Neuronal stem cell (in vitro differentiated cells): ENCODE measurements around the gene PGAP3.

ENCODE experiments used
- DNase-seq: peaks from one replicate; pipeline ENCODE4 v3.0.0-alpha.2; 2013; ENCODE audit warnings: low spot score
- H2AFZ ChIP-seq: one replicate; pipeline ENCODE4 v1.6.1; 2013; ENCODE audit warnings: mild to moderate bottlenecking, low read length, inconsistent platforms
- H2AK5ac ChIP-seq: 2 replicates; pipeline ENCODE4 v1.6.1; 2013; ENCODE audit warnings: low read depth, mild to moderate bottlenecking, inconsistent platforms, low read length, moderate library complexity, mixed read lengths
- H2BK120ac ChIP-seq: 2 replicates; pipeline ENCODE4 v1.6.1; 2013; ENCODE audit warnings: low read depth, mild to moderate bottlenecking, inconsistent platforms, low read length, moderate library complexity, mixed read lengths
- H2BK12ac ChIP-seq: one replicate; pipeline ENCODE4 v1.6.1; 2013; ENCODE audit warnings: low read length, inconsistent platforms
- H2BK15ac ChIP-seq: 2 replicates; pipeline ENCODE4 v1.6.1; 2013; ENCODE audit warnings: mild to moderate bottlenecking, low read length, inconsistent platforms, mixed read lengths
- H2BK5ac ChIP-seq: one replicate; pipeline ENCODE4 v1.6.1; 2013; ENCODE audit warnings: inconsistent platforms, mild to moderate bottlenecking, low read length, moderate library complexity
- H3K14ac ChIP-seq: one replicate; pipeline ENCODE4 v1.6.1; 2013; ENCODE audit warnings: low read length, inconsistent platforms
- H3K18ac ChIP-seq: 2 replicates; pipeline ENCODE4 v1.6.1; 2013; ENCODE audit warnings: low read length, inconsistent platforms
- H3K23ac ChIP-seq: 2 replicates; pipeline ENCODE4 v1.6.1; 2013; ENCODE audit warnings: low read depth, mild to moderate bottlenecking, mixed read lengths, low read length, inconsistent platforms; ENCODE audit not compliant: poor library complexity
- H3K27ac ChIP-seq: replicated peaks from 3 replicates; pipeline ENCODE4 v1.5.1; 2013; ENCODE audit warnings: low read length, inconsistent platforms
- H3K27me3 ChIP-seq, 3 experiments: 2 replicates each; pipeline ENCODE4 v1.6.1; 2013; ENCODE audit warnings: low read length in 3 of 3, mild to moderate bottlenecking in 2 of 3, inconsistent platforms in 1 of 3, low read depth in 1 of 3, mixed read lengths in 1 of 3, moderate library complexity in 1 of 3; ENCODE audit not compliant: control insufficient read depth in 3 of 3, insufficient read depth in 3 of 3
- H3K36me3 ChIP-seq, 2 donors: replicated peaks in 1 of 2; 2 replicates each; pipeline ENCODE4 v1.6.1; 2013; ENCODE audit warnings: low read length in 2 of 2; ENCODE audit not compliant: control insufficient read depth in 2 of 2, insufficient read depth in 2 of 2
- H3K4ac ChIP-seq: 2 replicates; pipeline ENCODE4 v1.6.1; 2013; ENCODE audit warnings: inconsistent platforms, mild to moderate bottlenecking, low read length, moderate library complexity
- H3K4me1 ChIP-seq, 2 donors: 1 replicate in 1 of 2; 2 replicates in 1 of 2; pipeline ENCODE4 v1.6.1; 2013; ENCODE audit warnings: low read length in 2 of 2, low read depth in 1 of 2; ENCODE audit not compliant: control insufficient read depth in 2 of 2, insufficient read depth in 1 of 2
- H3K4me2 ChIP-seq: one replicate; pipeline ENCODE4 v1.6.1; 2013; ENCODE audit warnings: mild to moderate bottlenecking, low read length, inconsistent platforms; ENCODE audit not compliant: insufficient read depth, poor library complexity, severe bottlenecking
- H3K4me3 ChIP-seq, 2 donors: 2 replicates each; pipeline ENCODE4 v1.5.1; 2013; ENCODE audit warnings: low read length in 2 of 2, mild to moderate bottlenecking in 2 of 2, inconsistent platforms in 1 of 2, moderate library complexity in 1 of 2
- H3K79me1 ChIP-seq: one replicate; pipeline ENCODE4 v1.6.1; 2013; ENCODE audit warnings: low read depth, mild to moderate bottlenecking, inconsistent platforms, low read length, moderate library complexity
- H3K9ac ChIP-seq: one replicate; pipeline ENCODE4 v1.6.1; 2013; ENCODE audit warnings: mild to moderate bottlenecking, low read depth, low read length, inconsistent platforms; ENCODE audit not compliant: poor library complexity
- H3K9me3 ChIP-seq, 2 donors: replicated peaks in 1 of 2; 2 replicates each; pipeline versions ENCODE3 to v1.6.1; 2013; ENCODE audit warnings: low read length in 2 of 2, mild to moderate bottlenecking in 2 of 2, inconsistent platforms in 1 of 2, low read depth in 1 of 2, mixed read lengths in 1 of 2, moderate library complexity in 1 of 2; ENCODE audit not compliant: control insufficient read depth in 2 of 2, insufficient read depth in 1 of 2
- H4K8ac ChIP-seq: one replicate; pipeline ENCODE4 v1.6.1; 2013; ENCODE audit warnings: low read depth, mild to moderate bottlenecking, inconsistent platforms, low read length, moderate library complexity
- H4K91ac ChIP-seq: one replicate; pipeline ENCODE4 v1.6.1; 2013; ENCODE audit warnings: low read length, low read depth, mild to moderate bottlenecking, inconsistent platforms; ENCODE audit not compliant: poor library complexity
- WGBS, 2 donors: extraction: QIAGEN DNeasy Blood & Tissue Kit; methylation state at CpG; one replicate each; pipeline ENCODE4 v1.1.7; 2013; ENCODE audit warnings: missing lambda C conversion rate in 2 of 2, mixed read lengths in 1 of 2; ENCODE audit not compliant: insufficient read length in 2 of 2, insufficient replicate concordance in 1 of 2; ENCODE audit errors: extremely low coverage in 2 of 2; 5-methylcytosine and 5-hydroxymethylcytosine counted together

The PGAP3 gene

DNA sequence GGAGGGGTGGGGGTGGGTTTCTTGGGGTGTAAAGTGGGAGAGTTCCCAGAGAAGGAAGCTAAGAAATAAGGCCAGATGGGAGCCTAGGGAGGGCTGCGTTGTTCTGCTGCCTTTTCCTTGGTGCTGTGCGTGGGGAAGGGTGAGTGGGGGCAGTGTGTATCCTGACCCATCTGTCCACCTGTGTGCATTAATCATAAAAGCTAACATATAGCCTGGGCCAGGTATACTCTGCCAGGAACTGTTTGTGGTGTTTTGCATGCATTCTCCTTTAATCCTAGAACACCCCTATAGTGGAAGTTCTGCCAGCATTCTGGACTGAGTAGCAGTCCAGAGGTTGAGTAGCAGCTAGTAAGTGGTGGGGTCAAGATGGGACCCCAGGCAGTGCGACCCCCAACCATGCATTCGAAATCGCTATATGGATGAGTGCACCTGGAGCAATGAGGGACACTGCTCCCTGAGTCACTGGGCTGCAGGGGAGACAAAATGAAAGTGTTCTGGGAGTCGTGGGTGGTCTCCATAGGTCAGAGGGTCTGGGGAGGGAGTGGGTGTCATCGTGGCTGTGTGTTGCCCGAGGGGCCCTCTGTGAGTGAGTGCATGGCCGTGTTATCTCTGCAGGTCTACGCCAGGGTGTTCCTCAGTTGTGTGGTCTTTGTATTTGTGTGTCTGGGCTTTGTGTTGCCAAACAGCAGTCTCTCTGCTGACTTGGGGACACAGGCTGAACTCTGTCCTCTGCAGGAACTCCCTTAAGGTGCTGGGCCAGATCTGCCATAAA is 13.3 kb upstream of the PGAP3 start:
- WGBS, 2 donors = no CpG with 5 or more reads among the region's 10 CpGs
- Histone ChIP-seq H3K18ac (peak overlapping the region; percentile 78), H3K27ac (peak overlapping the region; percentile 23), H3K79me1 (peaks cover 17% of the 10 kb centered on the region), H2AFZ (peak overlapping the region; percentile 90), H4K8ac (no peak overlapping the region), H3K36me3 (peaks cover 3 to 21% of the 10 kb centered on the region in 2 donors), H3K4me3 (peak overlapping the region; percentile 80 to 97), H2AK5ac (peak overlapping the region; percentile 42), H2BK120ac (no peak overlapping the region), H2BK12ac (no peak overlapping the region), H3K4me1 (peaks cover 16 to 39% of the 10 kb centered on the region in 2 donors), H2BK15ac (no peak overlapping the region), H3K4ac (no peak overlapping the region), H3K23ac (no peak overlapping the region), H3K27me3 (no peaks in the 10 kb centered on the region), H3K9ac (peak overlapping the region; percentile 89), H2BK5ac (no peak overlapping the region), H3K14ac (no peak overlapping the region), H3K9me3 (no peaks in the 10 kb centered on the region), H4K91ac (no peak overlapping the region), H3K4me2 (peak overlapping the region; percentile 83)
- no peak for DNase-seq

DNA sequence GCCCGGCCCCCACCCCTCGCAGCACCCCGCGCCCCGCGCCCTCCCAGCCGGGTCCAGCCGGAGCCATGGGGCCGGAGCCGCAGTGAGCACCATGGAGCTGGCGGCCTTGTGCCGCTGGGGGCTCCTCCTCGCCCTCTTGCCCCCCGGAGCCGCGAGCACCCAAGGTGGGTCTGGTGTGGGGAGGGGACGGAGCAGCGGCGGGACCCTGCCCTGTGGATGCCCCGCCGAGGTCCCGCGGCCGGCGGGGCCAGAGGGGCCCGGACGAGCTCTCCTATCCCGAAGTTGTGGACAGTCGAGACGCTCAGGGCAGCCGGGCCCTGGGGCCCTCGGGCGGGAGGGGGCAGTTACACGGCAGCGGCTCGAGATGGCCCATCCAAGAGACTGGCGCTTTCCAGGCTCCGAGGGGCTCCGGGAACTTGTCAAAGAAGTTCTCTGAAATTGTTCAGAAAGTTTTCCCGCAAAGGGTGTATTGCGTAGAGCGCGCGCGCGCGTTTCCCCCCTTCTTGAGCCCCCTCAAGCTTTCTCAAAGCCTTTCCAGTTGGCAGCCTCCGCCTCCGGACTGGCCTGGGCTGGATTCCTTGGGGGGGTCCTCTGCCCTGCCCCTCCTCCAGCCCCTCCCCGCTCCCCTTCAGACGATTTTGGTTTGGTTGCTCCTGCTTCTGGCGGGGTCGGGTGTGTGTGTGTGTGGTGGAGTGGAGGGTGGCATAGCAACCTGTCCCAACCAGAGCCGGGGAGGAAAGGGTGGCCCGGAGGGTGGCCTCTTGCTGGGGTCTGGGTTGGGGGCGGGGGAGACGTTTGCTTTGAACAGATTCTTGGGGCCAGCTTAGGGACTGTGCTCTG is 12.5 kb upstream of the PGAP3 start:
- Histone ChIP-seq H3K27ac (peak overlapping the region; percentile 68), H3K4me1 (peaks cover 23 to 42% of the 10 kb centered on the region in 2 donors), H3K9ac (peak overlapping the region; percentile 89), H2BK15ac (peak overlapping the region; percentile 75), H2AK5ac (peak overlapping the region; percentile 94), H2BK5ac (peak overlapping the region; percentile 99), H3K14ac (peak overlapping the region; percentile 84), H2AFZ (peak overlapping the region; percentile 90), H3K36me3 (peaks cover 3 to 21% of the 10 kb centered on the region in 2 donors), H2BK12ac (no peak overlapping the region), H3K4me2 (peak overlapping the region; percentile 83), H3K27me3 (no peaks in the 10 kb centered on the region), H2BK120ac (peak overlapping the region; percentile 61), H4K8ac (no peak overlapping the region), H3K23ac (no peak overlapping the region), H3K79me1 (peaks cover 14% of the 10 kb centered on the region), H3K9me3 (no peaks in the 10 kb centered on the region), H4K91ac (no peak overlapping the region), H3K4me3 (peak overlapping the region; percentile 80 to 97), H3K18ac (peak overlapping the region; percentile 99), H3K4ac (peak overlapping the region; percentile 44)
- WGBS, 2 donors = no CpG with 5 or more reads among the region's 57 CpGs
- DNase-seq = no peak

DNA sequence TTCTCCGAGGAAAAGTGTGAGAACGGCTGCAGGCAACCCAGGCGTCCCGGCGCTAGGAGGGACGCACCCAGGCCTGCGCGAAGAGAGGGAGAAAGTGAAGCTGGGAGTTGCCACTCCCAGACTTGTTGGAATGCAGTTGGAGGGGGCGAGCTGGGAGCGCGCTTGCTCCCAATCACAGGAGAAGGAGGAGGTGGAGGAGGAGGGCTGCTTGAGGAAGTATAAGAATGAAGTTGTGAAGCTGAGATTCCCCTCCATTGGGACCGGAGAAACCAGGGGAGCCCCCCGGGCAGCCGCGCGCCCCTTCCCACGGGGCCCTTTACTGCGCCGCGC is 11.9 kb upstream of the PGAP3 start, which contains the start of gene ERBB2:
Gene ERBB2 (plus strand): TSS at position 247 of the 330 bp plus-strand sequence. CDS start 175 bp downstream, outside the sequence.
- DNase-seq = no peak

More for the DNA sequence above, 11.9 kb upstream of the PGAP3 start, which contains the start of gene ERBB2:
- Histone ChIP-seq H3K4ac (peak within 1 kb of the TSS; percentile 44), H4K8ac (no peak within 1 kb of the TSS), H2BK12ac (no peak within 1 kb of the TSS), H3K4me3 (peak within 1 kb of the TSS; percentile 80 to 97), H3K4me2 (peak within 1 kb of the TSS; percentile 83), H3K9ac (peak within 1 kb of the TSS; percentile 89), H3K23ac (no peak within 1 kb of the TSS), H3K4me1 (peaks cover 29 to 42% of the 10 kb centered on the region in 2 donors), H3K36me3 (peaks cover 2 to 23% of the 10 kb centered on the region in 2 donors), H2BK120ac (peak within 1 kb of the TSS; percentile 61), H2AK5ac (peak within 1 kb of the TSS; percentile 94), H3K9me3 (no peaks in the 10 kb centered on the region), H3K79me1 (peaks cover 11% of the 10 kb centered on the region), H4K91ac (no peak within 1 kb of the TSS), H3K27ac (peak within 1 kb of the TSS; percentile 68), H3K18ac (peak within 1 kb of the TSS; percentile 99), H2AFZ (peak within 1 kb of the TSS; percentile 90), H3K14ac (peak within 1 kb of the TSS; percentile 84), H3K27me3 (no peaks in the 10 kb centered on the region), H2BK5ac (peak within 1 kb of the TSS; percentile 99), H2BK15ac (peak within 1 kb of the TSS; percentile 75)
- WGBS, 2 donors = no CpG with 5 or more reads among the region's 20 CpGs
